ENCODE measurements around the gene CAMK2A. TPM values are rescaled to one million over a fixed set of nuclear protein-coding genes. Genes with fewer than 3 reads are reported as not detected.

Gene CAMK2A
- total and polyA plus RNA-seq, 2 donors (not counting 1 experiment from before 2014, with no cell fraction given), result 2.1 to 3.1 TPM

GRCh38 chr5:150239794-150240122 is 49.8 kb downstream of the CAMK2A start:
- Histone ChIP-seq H3K27ac (ENCODE audit: insufficient read depth, low read length) (no peak overlapping the region), H2AFZ (ENCODE audit: low read length) (no peak overlapping the region), H3K27me3 (ENCODE audit: control insufficient read depth, insufficient read depth, low read length) (no peaks in the 10 kb centered on the region), H3K4me1 (ENCODE audit: control insufficient read depth, extremely low read depth, insufficient read depth, low read length) (peaks cover 3% of the 10 kb centered on the region), H3K4me3 (replicated peaks in 1 of 4; ENCODE audit: control extremely low read depth in 1 of 4, insufficient read depth in 1 of 4, low read depth in 3 of 4, low read length in 4 of 4) (no peak overlapping the region), H3K36me3 (ENCODE audit: control insufficient read depth, insufficient read depth, low read length) (no peaks in the 10 kb centered on the region), H3K9ac (ENCODE audit: insufficient read depth, low read length) (no peak overlapping the region), H3K9me3 (ENCODE audit: control insufficient read depth, insufficient read depth, low read depth, low read length) (no peaks in the 10 kb centered on the region), H4K20me1 (ENCODE audit: control insufficient read depth, extremely low read depth, insufficient read depth, low read length) (no peaks in the 10 kb centered on the region), H3K79me2 (ENCODE audit: control insufficient read depth, insufficient read depth, low read length) (no peaks in the 10 kb centered on the region), H3K4me2 (ENCODE audit: extremely low read depth, insufficient read depth, low read length) (no peak overlapping the region)
- DNase-seq (ENCODE audit: low read depth in 2 of 2), result no peak
- no peak for TF ChIP-seq EZH2 (IDR thresholded peaks at IDR 0.05; ENCODE audit: low read length, missing control alignments)
- TF ChIP-seq CTCF (conservative IDR thresholded peaks at IDR 0.05 in 1 of 2, IDR thresholded peaks at IDR 0.05 in 1 of 2; ENCODE audit: low read depth in 1 of 2, low read length in 2 of 2), result no peak

GRCh38 chr5:150239099-150239793 is 50.3 kb downstream of the CAMK2A start:
- Histone ChIP-seq H3K27me3 (ENCODE audit: control insufficient read depth, insufficient read depth, low read length) (no peaks in the 10 kb centered on the region), H2AFZ (ENCODE audit: low read length) (no peak overlapping the region), H3K4me2 (ENCODE audit: extremely low read depth, insufficient read depth, low read length) (no peak overlapping the region), H3K9ac (ENCODE audit: insufficient read depth, low read length) (no peak overlapping the region), H3K36me3 (ENCODE audit: control insufficient read depth, insufficient read depth, low read length) (no peaks in the 10 kb centered on the region), H3K4me1 (ENCODE audit: control insufficient read depth, extremely low read depth, insufficient read depth, low read length) (no peaks in the 10 kb centered on the region), H3K9me3 (ENCODE audit: control insufficient read depth, insufficient read depth, low read depth, low read length) (no peaks in the 10 kb centered on the region), H4K20me1 (ENCODE audit: control insufficient read depth, extremely low read depth, insufficient read depth, low read length) (no peaks in the 10 kb centered on the region), H3K4me3 (replicated peaks in 1 of 4; ENCODE audit: control extremely low read depth in 1 of 4, insufficient read depth in 1 of 4, low read depth in 3 of 4, low read length in 4 of 4) (no peak overlapping the region), H3K27ac (ENCODE audit: insufficient read depth, low read length) (no peak overlapping the region), H3K79me2 (ENCODE audit: control insufficient read depth, insufficient read depth, low read length) (no peaks in the 10 kb centered on the region)
- no peak for TF ChIP-seq EZH2 (IDR thresholded peaks at IDR 0.05; ENCODE audit: low read length, missing control alignments)
- no peak for TF ChIP-seq CTCF (conservative IDR thresholded peaks at IDR 0.05 in 1 of 2, IDR thresholded peaks at IDR 0.05 in 1 of 2; ENCODE audit: low read depth in 1 of 2, low read length in 2 of 2)
- no peak for DNase-seq (ENCODE audit: low read depth in 2 of 2)

- H4K20me1 ChIP-seq (ENCODE audit: control insufficient read depth, extremely low read depth, insufficient read depth, low read length), result no peaks in the 10 kb centered on the region
Measured at GRCh38 chr5:150238646-150239045, 50.9 kb downstream of the CAMK2A start.

More at GRCh38 chr5:150238646-150239045, 50.9 kb downstream of the CAMK2A start:
- no peaks in the 10 kb centered on the region for H3K27me3 ChIP-seq (ENCODE audit: control insufficient read depth, insufficient read depth, low read length)
- no peak overlapping the region for H3K4me2 ChIP-seq (ENCODE audit: extremely low read depth, insufficient read depth, low read length)
- H3K27ac ChIP-seq (ENCODE audit: insufficient read depth, low read length), result no peak overlapping the region
- no peak overlapping the region for H3K9ac ChIP-seq (ENCODE audit: insufficient read depth, low read length)
- H3K79me2 ChIP-seq (ENCODE audit: control insufficient read depth, insufficient read depth, low read length), result no peaks in the 10 kb centered on the region
- H3K4me1 ChIP-seq (ENCODE audit: control insufficient read depth, extremely low read depth, insufficient read depth, low read length), result no peaks in the 10 kb centered on the region
- TF ChIP-seq CTCF (conservative IDR thresholded peaks at IDR 0.05 in 1 of 2, IDR thresholded peaks at IDR 0.05 in 1 of 2; ENCODE audit: low read depth in 1 of 2, low read length in 2 of 2) (no peak), EZH2 (IDR thresholded peaks at IDR 0.05; ENCODE audit: low read length, missing control alignments) (no peak)
- no peak overlapping the region for H2AFZ ChIP-seq (ENCODE audit: low read length)
- H3K9me3 ChIP-seq (ENCODE audit: control insufficient read depth, insufficient read depth, low read depth, low read length), result no peaks in the 10 kb centered on the region
- no peak for DNase-seq (ENCODE audit: low read depth in 2 of 2)
- H3K36me3 ChIP-seq (ENCODE audit: control insufficient read depth, insufficient read depth, low read length), result no peaks in the 10 kb centered on the region
- H3K4me3 ChIP-seq (replicated peaks in 1 of 4; ENCODE audit: control extremely low read depth in 1 of 4, insufficient read depth in 1 of 4, low read depth in 3 of 4, low read length in 4 of 4), result no peak overlapping the region

All from fibroblast of lung (primary cell).